ENCODE results near the gene PARVG. TPM values are rescaled to one million over a fixed set of nuclear protein-coding genes. Genes with fewer than 3 reads are reported as not detected.

PARVG gene
- total and polyA plus RNA-seq, 2 donors (not counting 3 experiments of a cell fraction or from before 2014, with no cell fraction given): 0.82 TPM; not detected in 1

DNA sequence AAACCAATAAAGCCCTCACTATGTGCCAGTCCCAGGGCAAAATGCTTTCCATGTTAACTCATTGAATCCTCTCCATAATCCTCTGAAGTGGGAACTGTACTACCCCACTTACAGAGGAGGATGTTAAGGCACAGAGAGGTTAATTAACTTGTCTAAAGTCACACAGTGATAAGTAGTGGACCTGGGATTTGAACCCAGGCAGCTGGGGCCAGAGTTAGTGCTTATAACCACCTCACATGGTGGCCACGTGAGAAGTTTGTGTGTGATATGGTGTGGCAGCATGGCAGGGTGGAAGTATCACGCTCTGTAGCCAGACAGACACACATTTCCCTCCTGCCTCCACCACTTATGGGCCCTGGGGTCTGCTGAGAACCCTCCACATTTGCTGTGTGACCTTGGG is 16.5 kb downstream of the PARVG start:
- Histone ChIP-seq H3K27me3 (ENCODE audit: control insufficient read depth in 2 of 2, insufficient read depth in 2 of 2, low read length in 2 of 2) (no peaks in the 10 kb centered on the region), H3K4me1 (ENCODE audit: control insufficient read depth, extremely low read depth, insufficient read depth, low read length) (no peaks in the 10 kb centered on the region), H3K36me3 (ENCODE audit: control insufficient read depth in 2 of 2, extremely low read depth in 1 of 2, insufficient read depth in 2 of 2, low read length in 2 of 2) (no peaks in the 10 kb centered on the region), H3K9me1 (replicated peaks; ENCODE audit: control insufficient read depth, extremely low read depth, insufficient read depth, low read length) (no peaks in the 10 kb centered on the region), H4K20me1 (replicated peaks; ENCODE audit: control insufficient read depth, extremely low read depth, insufficient read depth, low read length) (no peaks in the 10 kb centered on the region), H3K4me3 (replicated peaks in 1 of 3; ENCODE audit: insufficient read depth in 1 of 3, low read depth in 1 of 3, low read length in 3 of 3) (no peak overlapping the region), H3K9me3 (replicated peaks; ENCODE audit: control insufficient read depth, insufficient read depth, low read length) (no peaks in the 10 kb centered on the region), H2AFZ (ENCODE audit: low read depth, low read length) (no peak overlapping the region), H3K27ac (ENCODE audit: insufficient read depth, low read depth, low read length) (no peak overlapping the region), H3K79me2 (ENCODE audit: control insufficient read depth, insufficient read depth, low read length) (no peaks in the 10 kb centered on the region), H3K9ac (replicated peaks; ENCODE audit: extremely low read depth, insufficient read depth, low read length) (no peak overlapping the region), H3K4me2 (ENCODE audit: insufficient read depth, low read length) (no peak overlapping the region)
- no peak for DNase-seq (ENCODE audit: low read depth, low spot score)
- ChIA-PET CTCF (no interaction called here), POLR2A (no interaction called here)
- TF ChIP-seq MYC (IDR thresholded peaks at IDR 0.05; ENCODE audit: low read depth, low read length) (no peak), POLR2AphosphoS5 (IDR thresholded peaks at IDR 0.05; ENCODE audit: insufficient read depth, low read depth, low read length) (no peak), EZH2 (IDR thresholded peaks at IDR 0.05; ENCODE audit: borderline replicate concordance, low read depth, low read length, severe bottlenecking) (no peak), GATA2 (IDR thresholded peaks at IDR 0.05; ENCODE audit: insufficient read depth, insufficient read length, low read depth, low read length) (no peak)
- intact Hi-C loops (cut with micrococcal nuclease): no loop called here
- dilution Hi-C loops (cut with MboI; ENCODE audit: extremely low pct_ligation_motif_present, low sequenced_read_pairs): no loop called here
- no TSS peak for BruUV-seq (replicated peaks)
- no peak for FAIRE-seq

- CTCF ChIA-PET: no interaction called here
Measured at GRCh38 chr22:44199164-44199563, 18.4 kb downstream of the PARVG start.

More at GRCh38 chr22:44199164-44199563, 18.4 kb downstream of the PARVG start:
- POLR2A ChIA-PET: no interaction called here
- no peaks in the 10 kb centered on the region for H4K20me1 ChIP-seq (replicated peaks; ENCODE audit: control insufficient read depth, extremely low read depth, insufficient read depth, low read length)
- TF ChIP-seq, protein P1, sequence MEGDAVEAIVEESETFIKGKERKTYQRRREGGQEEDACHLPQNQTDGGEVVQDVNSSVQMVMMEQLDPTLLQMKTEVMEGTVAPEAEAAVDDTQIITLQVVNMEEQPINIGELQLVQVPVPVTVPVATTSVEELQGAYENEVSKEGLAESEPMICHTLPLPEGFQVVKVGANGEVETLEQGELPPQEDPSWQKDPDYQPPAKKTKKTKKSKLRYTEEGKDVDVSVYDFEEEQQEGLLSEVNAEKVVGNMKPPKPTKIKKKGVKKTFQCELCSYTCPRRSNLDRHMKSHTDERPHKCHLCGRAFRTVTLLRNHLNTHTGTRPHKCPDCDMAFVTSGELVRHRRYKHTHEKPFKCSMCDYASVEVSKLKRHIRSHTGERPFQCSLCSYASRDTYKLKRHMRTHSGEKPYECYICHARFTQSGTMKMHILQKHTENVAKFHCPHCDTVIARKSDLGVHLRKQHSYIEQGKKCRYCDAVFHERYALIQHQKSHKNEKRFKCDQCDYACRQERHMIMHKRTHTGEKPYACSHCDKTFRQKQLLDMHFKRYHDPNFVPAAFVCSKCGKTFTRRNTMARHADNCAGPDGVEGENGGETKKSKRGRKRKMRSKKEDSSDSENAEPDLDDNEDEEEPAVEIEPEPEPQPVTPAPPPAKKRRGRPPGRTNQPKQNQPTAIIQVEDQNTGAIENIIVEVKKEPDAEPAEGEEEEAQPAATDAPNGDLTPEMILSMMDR (IDR thresholded peaks at IDR 0.05; ENCODE audit: extremely low read depth in 1 of 2, insufficient read depth in 1 of 2, low read depth in 1 of 2, low read length in 2 of 2): no peak
- no peak for TF ChIP-seq JUN (IDR thresholded peaks at IDR 0.05; ENCODE audit: borderline replicate concordance, insufficient read depth, insufficient read length, low read depth)
- TF ChIP-seq GATA2 (IDR thresholded peaks at IDR 0.05; ENCODE audit: insufficient read depth, insufficient read length, low read depth, low read length): no peak
- no peak for TF ChIP-seq POLR2AphosphoS5 (IDR thresholded peaks at IDR 0.05; ENCODE audit: insufficient read depth, low read depth, low read length)
- TF ChIP-seq, protein P2, sequence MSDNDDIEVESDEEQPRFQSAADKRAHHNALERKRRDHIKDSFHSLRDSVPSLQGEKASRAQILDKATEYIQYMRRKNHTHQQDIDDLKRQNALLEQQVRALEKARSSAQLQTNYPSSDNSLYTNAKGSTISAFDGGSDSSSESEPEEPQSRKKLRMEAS (IDR thresholded peaks at IDR 0.05; ENCODE audit: insufficient read depth, insufficient read length): no peak
- no peak for TF ChIP-seq MYC (IDR thresholded peaks at IDR 0.05; ENCODE audit: low read depth, low read length)
- TF ChIP-seq EZH2 (IDR thresholded peaks at IDR 0.05; ENCODE audit: borderline replicate concordance, low read depth, low read length, severe bottlenecking): no peak
- TF ChIP-seq POLR2A (IDR thresholded peaks at IDR 0.05; ENCODE audit: low read depth, low read length): no peak
- TF ChIP-seq FOS (IDR thresholded peaks at IDR 0.05; ENCODE audit: borderline replicate concordance, insufficient read depth, low read length): no peak
- H3K9me3 ChIP-seq (replicated peaks; ENCODE audit: control insufficient read depth, insufficient read depth, low read length): no peaks in the 10 kb centered on the region
- no peak overlapping the region for H3K4me3 ChIP-seq (replicated peaks in 1 of 3; ENCODE audit: insufficient read depth in 1 of 3, low read depth in 1 of 3, low read length in 3 of 3)
- no peak overlapping the region for H3K4me2 ChIP-seq (ENCODE audit: insufficient read depth, low read length)
- dilution Hi-C loops (cut with MboI; ENCODE audit: extremely low pct_ligation_motif_present, low sequenced_read_pairs): no loop called here
- intact Hi-C loops (cut with micrococcal nuclease): no loop called here
- no peaks in the 10 kb centered on the region for H3K79me2 ChIP-seq (ENCODE audit: control insufficient read depth, insufficient read depth, low read length)
- H3K9me1 ChIP-seq (replicated peaks; ENCODE audit: control insufficient read depth, extremely low read depth, insufficient read depth, low read length): no peaks in the 10 kb centered on the region
- H2AFZ ChIP-seq (ENCODE audit: low read depth, low read length): no peak overlapping the region
- no peak overlapping the region for H3K27ac ChIP-seq (ENCODE audit: insufficient read depth, low read depth, low read length)
- DNase-seq (ENCODE audit: low read depth, low spot score): no peak
- H3K9ac ChIP-seq (replicated peaks; ENCODE audit: extremely low read depth, insufficient read depth, low read length): no peak overlapping the region
- no peaks in the 10 kb centered on the region for H3K27me3 ChIP-seq (ENCODE audit: control insufficient read depth in 2 of 2, insufficient read depth in 2 of 2, low read length in 2 of 2)
- no peaks in the 10 kb centered on the region for H3K4me1 ChIP-seq (ENCODE audit: control insufficient read depth, extremely low read depth, insufficient read depth, low read length)
- FAIRE-seq: no peak
- no TSS peak for BruUV-seq (replicated peaks)
- no peaks in the 10 kb centered on the region for H3K36me3 ChIP-seq (ENCODE audit: control insufficient read depth in 2 of 2, extremely low read depth in 1 of 2, insufficient read depth in 2 of 2, low read length in 2 of 2)

Measured in endothelial cell of umbilical vein (primary cell).